A673 (cell line): Measurements from ENCODE around the gene RSKR.

ENCODE experiments used
- EZH2 ChIP-seq: fragments of 200-600 bp; sonication (generic); IDR thresholded peaks from 2 replicates; pipeline ENCODE4 v1.6.1; 2017; ENCODE audit warnings: borderline replicate concordance, low read depth, mild to moderate bottlenecking, mixed read lengths, antibody characterized with exemption, low read length; ENCODE audit not compliant: poor library complexity, severe bottlenecking
- TF ChIP-seq, protein P1 (sequence below): fragments of 300-800, 200-600 bp; sonication (generic); conservative IDR thresholded peaks from 2 replicates; pipeline ENCODE4 v1.5.1; 2017; ENCODE audit warnings: low read depth, mild to moderate bottlenecking, antibody characterized with exemption, low read length, moderate library complexity, mixed read lengths

DNA sequence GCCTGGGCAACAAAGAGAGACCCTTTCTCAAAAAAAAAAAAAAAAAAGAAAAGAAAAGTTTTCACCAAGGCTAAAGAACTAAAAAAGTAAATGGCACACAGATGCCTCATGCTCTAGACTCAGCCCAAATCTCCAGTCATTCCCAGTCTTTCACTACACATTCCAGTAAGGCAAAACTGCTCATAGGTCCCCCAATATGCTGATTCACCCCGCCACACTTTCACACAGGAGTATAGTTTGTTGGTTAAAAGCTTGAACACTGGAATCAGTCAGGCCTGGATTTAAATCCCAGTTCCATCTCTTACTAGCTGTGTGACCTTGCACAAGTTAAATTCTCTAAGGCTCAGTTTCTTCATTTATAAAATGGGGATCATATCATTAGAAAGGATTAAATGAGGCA, 44.5 kb downstream of the RSKR start:
- TF ChIP-seq, protein P1, sequence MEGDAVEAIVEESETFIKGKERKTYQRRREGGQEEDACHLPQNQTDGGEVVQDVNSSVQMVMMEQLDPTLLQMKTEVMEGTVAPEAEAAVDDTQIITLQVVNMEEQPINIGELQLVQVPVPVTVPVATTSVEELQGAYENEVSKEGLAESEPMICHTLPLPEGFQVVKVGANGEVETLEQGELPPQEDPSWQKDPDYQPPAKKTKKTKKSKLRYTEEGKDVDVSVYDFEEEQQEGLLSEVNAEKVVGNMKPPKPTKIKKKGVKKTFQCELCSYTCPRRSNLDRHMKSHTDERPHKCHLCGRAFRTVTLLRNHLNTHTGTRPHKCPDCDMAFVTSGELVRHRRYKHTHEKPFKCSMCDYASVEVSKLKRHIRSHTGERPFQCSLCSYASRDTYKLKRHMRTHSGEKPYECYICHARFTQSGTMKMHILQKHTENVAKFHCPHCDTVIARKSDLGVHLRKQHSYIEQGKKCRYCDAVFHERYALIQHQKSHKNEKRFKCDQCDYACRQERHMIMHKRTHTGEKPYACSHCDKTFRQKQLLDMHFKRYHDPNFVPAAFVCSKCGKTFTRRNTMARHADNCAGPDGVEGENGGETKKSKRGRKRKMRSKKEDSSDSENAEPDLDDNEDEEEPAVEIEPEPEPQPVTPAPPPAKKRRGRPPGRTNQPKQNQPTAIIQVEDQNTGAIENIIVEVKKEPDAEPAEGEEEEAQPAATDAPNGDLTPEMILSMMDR = no peak
- TF ChIP-seq EZH2 = no peak
